WTC11 (cell line): Measurements from ENCODE around the gene STK17B. TPM values are rescaled to one million over a fixed set of nuclear protein-coding genes. Genes with fewer than 3 reads are reported as not detected.

Experiments
- ATAC-seq: fragments of 200-7000 bp; cut with Tn5 transposase; 2 replicates; pipeline ENCODE4 v1.10.0; 2021; ENCODE audit warnings: mild to moderate bottlenecking, moderate library complexity
- CTCF ChIA-PET: fragments of 300-600 bp; sonication (Branson Sonifier 250); formaldehyde crosslinking; loops from one replicate; lab custom pipeline; 2021; ENCODE audit warnings: antibody characterized with exemption; lab: Charles Lee
- POLR2A ChIA-PET: fragments of 350-600 bp; sonication (Branson Sonifier 250); formaldehyde crosslinking; loops from one replicate; lab custom pipeline; 2021; ENCODE audit warnings: antibody characterized with exemption; lab: Charles Lee
- DNase-seq: peaks from one replicate; pipeline ENCODE4 v3.0.0; 2021; ENCODE audit warnings: low spot score
- H3K27ac Mint-ChIP-seq: 2 replicates; pipeline ENCODE4 v1.8.0; 2021; ENCODE audit warnings: mixed read lengths
- H3K27me3 Mint-ChIP-seq: 2 replicates; pipeline ENCODE4 v1.8.0; 2021; ENCODE audit warnings: low read depth, mild to moderate bottlenecking, moderate library complexity, mixed read lengths
- H3K36me3 Mint-ChIP-seq: 2 replicates; pipeline ENCODE4 v1.8.0; 2021; ENCODE audit warnings: mixed read lengths
- H3K4me1 Mint-ChIP-seq: 2 replicates; pipeline ENCODE4 v1.8.0; 2022; ENCODE audit warnings: mixed read lengths
- H3K4me3 Mint-ChIP-seq: 2 replicates; pipeline ENCODE4 v1.8.0; 2021; ENCODE audit warnings: mild to moderate bottlenecking, moderate library complexity, mixed read lengths
- H3K9me3 Mint-ChIP-seq: 2 replicates; pipeline ENCODE4 v1.8.0; 2021; ENCODE audit warnings: mixed read lengths
- ARID4B ChIP-seq: sonication (generic); formaldehyde crosslinking; IDR thresholded peaks from 2 replicates; pipeline ENCODE4 v1.8.0; 2023; ENCODE audit warnings: missing genetic modification reagents, mild to moderate bottlenecking, borderline replicate concordance
- CREM ChIP-seq: sonication (generic); formaldehyde crosslinking; IDR thresholded peaks from 2 replicates; pipeline ENCODE4 v1.8.1; 2022; ENCODE audit warnings: mild to moderate bottlenecking, missing genetic modification reagents, moderate library complexity
- ERG ChIP-seq: fragments of 250-450 bp; sonication (Bioruptor Pico); IDR thresholded peaks from 2 replicates; pipeline ENCODE4 v1.8.0; 2021; ENCODE audit warnings: mild to moderate bottlenecking
- FOXP1 ChIP-seq: sonication (generic); formaldehyde crosslinking; IDR thresholded peaks from 2 replicates; pipeline ENCODE4 v1.8.0; 2022; ENCODE audit warnings: missing genetic modification reagents, mild to moderate bottlenecking, moderate library complexity, borderline replicate concordance
- NFATC4 ChIP-seq: fragments of 250-450 bp; sonication (Bioruptor Pico); IDR thresholded peaks from 2 replicates; pipeline ENCODE4 v1.9.0; 2021; ENCODE audit warnings: mild to moderate bottlenecking
- NR2C2 ChIP-seq: sonication (generic); formaldehyde crosslinking; IDR thresholded peaks from 2 replicates; pipeline ENCODE4 v1.8.0; 2022; ENCODE audit warnings: mild to moderate bottlenecking, missing genetic modification reagents
- PRRX2 ChIP-seq: fragments of 250-450 bp; sonication (Bioruptor Pico); IDR thresholded peaks from 2 replicates; pipeline ENCODE4 v1.8.0; 2021; ENCODE audit warnings: mild to moderate bottlenecking
- RELA ChIP-seq: sonication (generic); formaldehyde crosslinking; IDR thresholded peaks from 2 replicates; pipeline ENCODE4 v1.8.1; 2022; ENCODE audit warnings: missing genetic modification reagents, mild to moderate bottlenecking, borderline replicate concordance
- RORB ChIP-seq: fragments of 250-450 bp; sonication (Bioruptor Pico); IDR thresholded peaks from 2 replicates; pipeline ENCODE4 v1.9.0; 2021; ENCODE audit warnings: mild to moderate bottlenecking
- TCF7 ChIP-seq: sonication (generic); formaldehyde crosslinking; IDR thresholded peaks from 2 replicates; pipeline ENCODE4 v1.8.0; 2022; ENCODE audit warnings: mild to moderate bottlenecking, low read depth, missing genetic modification reagents, moderate library complexity
- ZNF219 ChIP-seq: sonication (generic); formaldehyde crosslinking; IDR thresholded peaks from 2 replicates; pipeline ENCODE4 v1.8.0; 2023; ENCODE audit warnings: missing genetic modification reagents, mild to moderate bottlenecking, borderline replicate concordance
- ZNF232 ChIP-seq: sonication (generic); formaldehyde crosslinking; IDR thresholded peaks from 2 replicates; pipeline ENCODE4 v1.8.0; 2022; ENCODE audit warnings: mild to moderate bottlenecking, missing genetic modification reagents
- ZNF532 ChIP-seq: fragments of 250-450 bp; sonication (Bioruptor Pico); IDR thresholded peaks from 2 replicates; pipeline ENCODE4 v1.9.0; 2021; ENCODE audit warnings: mild to moderate bottlenecking, borderline replicate concordance
- ZNF671 ChIP-seq: fragments of 250-450 bp; sonication (Bioruptor Pico); IDR thresholded peaks from 2 replicates; pipeline ENCODE4 v1.8.0; 2021; ENCODE audit warnings: mild to moderate bottlenecking
- total RNA-seq: library from RNA; stranded (reverse); gene quantifications from 3 replicates; pipeline ENCODE4 v1.2.3, GENCODE V29; 2021
- TF ChIP-seq, protein P1 (sequence below): sonication (generic); formaldehyde crosslinking; IDR thresholded peaks from 2 replicates; pipeline ENCODE4 v1.8.0; 2022; ENCODE audit warnings: mild to moderate bottlenecking, missing genetic modification reagents
- TF ChIP-seq, protein P2 (sequence below): fragments of 250-450 bp; sonication (Bioruptor Pico); conservative IDR thresholded peaks from 2 replicates; pipeline ENCODE4 v1.9.0; 2021; ENCODE audit warnings: mild to moderate bottlenecking
- TF ChIP-seq, protein P3 (sequence below): sonication (generic); formaldehyde crosslinking; IDR thresholded peaks from 2 replicates; pipeline ENCODE4 v1.8.1; 2022; ENCODE audit warnings: mild to moderate bottlenecking, missing genetic modification reagents, moderate library complexity, borderline replicate concordance

The STK17B gene
- total RNA-seq, 1 experiment from 2014 or later: 11.8 TPM

DNA sequence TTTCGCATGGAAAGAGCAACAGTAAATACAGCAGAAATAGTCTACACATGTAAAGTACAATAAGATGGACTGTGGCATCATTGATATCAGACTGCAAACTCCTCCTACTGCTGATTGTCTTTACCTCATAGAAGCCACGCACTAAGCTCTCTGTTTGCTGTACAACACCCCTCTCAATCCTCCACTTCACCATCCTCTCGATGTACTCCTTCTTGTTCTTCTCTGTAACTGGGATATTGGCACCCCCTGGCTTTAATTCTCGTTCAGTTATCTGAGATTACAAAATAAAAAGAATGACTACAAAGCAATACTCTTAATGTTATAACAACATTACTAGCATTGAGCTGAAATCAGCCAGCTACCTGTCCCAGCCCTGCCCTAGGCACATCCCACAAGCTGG, 49.3 kb upstream of the STK17B start (continued):
- TF ChIP-seq ZNF219 (CRISPR knock-in tag): no peak
- no peak for TF ChIP-seq PRRX2 (CRISPR knock-in tag)

DNA sequence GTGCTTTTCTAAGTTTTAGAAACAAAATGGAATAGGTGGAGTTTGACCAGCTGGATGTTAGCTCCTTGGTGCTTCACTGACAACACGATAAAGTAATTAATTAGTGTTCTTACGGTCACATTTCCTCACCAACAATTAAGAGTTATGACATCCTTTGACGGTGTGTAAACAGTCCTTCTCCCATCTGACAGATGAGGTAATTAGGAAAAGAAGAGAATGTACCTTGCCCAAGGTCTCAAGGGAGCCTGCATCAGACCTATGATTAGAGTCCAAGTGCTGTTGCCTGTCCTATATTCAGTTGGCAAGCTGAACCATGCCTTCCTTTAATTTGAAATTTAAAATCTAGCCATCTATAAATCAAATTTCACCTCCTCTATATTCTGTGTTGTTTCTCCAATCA, 48.3 kb upstream of the STK17B start:
- H3K9me3 Mint-ChIP-seq: no peaks in the 10 kb centered on the region
- no peaks in the 10 kb centered on the region for H3K36me3 Mint-ChIP-seq
- POLR2A ChIA-PET: no interaction called here
- H3K27me3 Mint-ChIP-seq: no peaks in the 10 kb centered on the region
- CTCF ChIA-PET: no interaction called here
- H3K27ac Mint-ChIP-seq: no peak overlapping the region
- DNase-seq: no peak
- no peak for TF ChIP-seq FOXP1 (CRISPR knock-in tag)
- no peak for TF ChIP-seq TCF7 (CRISPR knock-in tag)
- no peak for TF ChIP-seq ZNF532
- TF ChIP-seq NR2C2 (CRISPR knock-in tag): no peak
- no peak for TF ChIP-seq RORB (CRISPR knock-in tag)
- TF ChIP-seq NFATC4: no peak
- TF ChIP-seq ARID4B: no peak
- no peak for TF ChIP-seq ERG (CRISPR knock-in tag)
- TF ChIP-seq, protein P1, sequence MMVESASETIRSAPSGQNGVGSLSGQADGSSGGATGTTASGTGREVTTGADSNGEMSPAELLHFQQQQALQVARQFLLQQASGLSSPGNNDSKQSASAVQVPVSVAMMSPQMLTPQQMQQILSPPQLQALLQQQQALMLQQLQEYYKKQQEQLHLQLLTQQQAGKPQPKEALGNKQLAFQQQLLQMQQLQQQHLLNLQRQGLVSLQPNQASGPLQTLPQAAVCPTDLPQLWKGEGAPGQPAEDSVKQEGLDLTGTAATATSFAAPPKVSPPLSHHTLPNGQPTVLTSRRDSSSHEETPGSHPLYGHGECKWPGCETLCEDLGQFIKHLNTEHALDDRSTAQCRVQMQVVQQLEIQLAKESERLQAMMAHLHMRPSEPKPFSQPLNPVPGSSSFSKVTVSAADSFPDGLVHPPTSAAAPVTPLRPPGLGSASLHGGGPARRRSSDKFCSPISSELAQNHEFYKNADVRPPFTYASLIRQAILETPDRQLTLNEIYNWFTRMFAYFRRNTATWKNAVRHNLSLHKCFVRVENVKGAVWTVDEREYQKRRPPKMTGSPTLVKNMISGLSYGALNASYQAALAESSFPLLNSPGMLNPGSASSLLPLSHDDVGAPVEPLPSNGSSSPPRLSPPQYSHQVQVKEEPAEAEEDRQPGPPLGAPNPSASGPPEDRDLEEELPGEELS (CRISPR knock-in tag): no peak
- TF ChIP-seq ZNF671 (CRISPR knock-in tag): no peak
- no peak overlapping the region for H3K4me3 Mint-ChIP-seq
- no peak for ATAC-seq
- peaks cover 11% of the 10 kb centered on the region for H3K4me1 Mint-ChIP-seq

DNA sequence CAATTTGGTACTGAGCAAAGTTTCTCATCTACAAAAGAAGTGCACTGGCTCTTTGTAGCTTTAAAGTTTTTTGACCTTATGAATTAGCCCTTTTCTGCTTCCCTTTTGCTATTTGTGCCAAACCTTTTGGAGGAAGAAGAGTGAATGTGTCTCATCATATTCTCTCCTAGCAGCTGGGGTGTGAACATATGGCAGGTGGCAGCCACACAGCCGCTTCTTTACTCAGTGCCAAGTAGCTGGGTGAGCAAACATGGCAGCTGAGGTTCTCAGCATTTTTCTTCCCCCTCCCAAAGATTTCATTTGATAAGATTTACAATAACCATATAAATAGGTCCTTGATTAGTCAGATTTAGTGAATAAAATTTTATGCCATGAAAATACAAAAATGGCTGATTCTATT, 46.7 kb upstream of the STK17B start:
- Mint-ChIP-seq H3K9me3 (no peaks in the 10 kb centered on the region), H3K36me3 (no peaks in the 10 kb centered on the region), H3K27me3 (no peaks in the 10 kb centered on the region), H3K4me3 (no peak overlapping the region), H3K4me1 (peaks cover 15% of the 10 kb centered on the region), H3K27ac (no peak overlapping the region)
- no peak for DNase-seq
- TF ChIP-seq, protein P2, sequence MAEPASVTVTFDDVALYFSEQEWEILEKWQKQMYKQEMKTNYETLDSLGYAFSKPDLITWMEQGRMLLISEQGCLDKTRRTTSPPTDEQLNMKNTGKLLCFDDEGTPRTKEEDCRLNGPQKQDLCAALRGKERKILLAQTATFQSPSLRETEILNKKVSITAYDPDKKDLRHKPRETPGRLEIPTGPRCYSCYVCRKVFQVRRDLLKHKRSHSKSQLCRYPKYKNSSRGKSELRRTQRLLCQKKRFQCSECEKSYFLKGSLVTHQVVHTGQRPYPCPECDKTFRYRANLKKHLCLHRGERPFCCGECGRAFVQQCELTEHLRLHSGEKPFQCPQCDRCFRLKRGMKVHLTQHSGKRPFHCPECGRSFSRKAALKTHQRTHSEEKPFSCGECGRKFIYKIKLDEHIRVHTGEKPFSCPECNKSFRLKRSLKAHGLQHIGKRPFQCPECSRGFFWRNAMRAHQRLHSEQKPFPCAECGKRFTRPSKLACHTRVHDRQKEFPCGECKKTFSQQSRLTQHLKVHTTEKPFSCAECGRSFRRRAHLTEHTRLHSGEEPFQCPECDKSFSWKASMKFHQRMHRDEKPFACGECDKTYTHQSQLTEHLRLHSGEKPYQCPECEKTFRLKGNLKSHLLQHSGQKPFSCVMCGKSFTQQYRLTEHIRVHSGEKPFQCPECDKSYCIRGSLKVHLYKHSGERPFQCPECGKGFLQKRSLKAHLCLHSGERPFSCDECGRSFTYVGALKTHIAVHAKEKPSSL: no peak
- TF ChIP-seq, protein P3, sequence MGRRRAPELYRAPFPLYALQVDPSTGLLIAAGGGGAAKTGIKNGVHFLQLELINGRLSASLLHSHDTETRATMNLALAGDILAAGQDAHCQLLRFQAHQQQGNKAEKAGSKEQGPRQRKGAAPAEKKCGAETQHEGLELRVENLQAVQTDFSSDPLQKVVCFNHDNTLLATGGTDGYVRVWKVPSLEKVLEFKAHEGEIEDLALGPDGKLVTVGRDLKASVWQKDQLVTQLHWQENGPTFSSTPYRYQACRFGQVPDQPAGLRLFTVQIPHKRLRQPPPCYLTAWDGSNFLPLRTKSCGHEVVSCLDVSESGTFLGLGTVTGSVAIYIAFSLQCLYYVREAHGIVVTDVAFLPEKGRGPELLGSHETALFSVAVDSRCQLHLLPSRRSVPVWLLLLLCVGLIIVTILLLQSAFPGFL (CRISPR knock-in tag): no peak
- TF ChIP-seq RELA (CRISPR knock-in tag) (no peak), CREM (CRISPR knock-in tag) (no peak), ZNF232 (no peak)
- CTCF ChIA-PET: interaction anchor here (0.6 kb wide), 1 partner anchor 1353 kb away, joined by 4 read pairs; no protein-coding TSS in a partner anchor
- no peak for ATAC-seq
- POLR2A ChIA-PET: no interaction called here
